Measurements from ENCODE around the gene CDH23.
"Not testable (repeated sequence)": the region's sequence is repeated elsewhere in the genome, so short reads cannot be mapped to it uniquely, and the experiment has no call there.

The CDH23 gene

DNA sequence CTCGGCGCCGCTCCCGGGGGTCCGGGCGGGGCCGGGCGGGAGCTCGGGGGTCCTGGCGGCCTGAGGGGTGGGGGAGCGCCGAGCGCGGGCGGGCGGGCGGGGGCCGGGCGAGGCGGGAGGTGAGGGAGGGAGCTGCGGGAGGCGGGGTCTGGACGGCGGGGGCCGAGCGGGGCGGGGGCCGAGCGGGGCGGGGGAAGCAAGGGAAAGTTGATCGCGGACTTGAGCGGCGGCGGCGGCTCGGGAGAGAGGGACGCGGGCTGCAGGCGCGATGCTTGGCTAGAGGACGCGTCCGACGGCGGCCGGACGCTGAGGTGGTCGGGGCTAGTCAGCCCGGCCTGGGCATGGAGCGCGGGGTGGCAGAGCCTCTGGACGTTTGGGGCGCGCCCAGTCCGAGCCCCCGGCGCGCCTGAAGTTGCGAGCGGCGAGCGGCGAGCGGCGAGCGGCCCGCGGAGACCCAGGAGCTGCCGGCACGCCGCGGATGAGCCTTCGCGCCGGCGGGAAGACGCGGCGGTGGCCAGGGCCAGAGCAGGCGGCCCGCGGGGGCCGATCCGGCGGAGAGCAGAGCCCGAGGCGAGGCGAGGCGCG, at the start of gene CDH23:
CDH23 (plus strand) TSS at position 210 of the 585 bp plus-strand sequence. CDS start 42,912 bp downstream, outside the sequence.
- no peak for DNase-seq (ENCODE audit: low spot score)

DNA sequence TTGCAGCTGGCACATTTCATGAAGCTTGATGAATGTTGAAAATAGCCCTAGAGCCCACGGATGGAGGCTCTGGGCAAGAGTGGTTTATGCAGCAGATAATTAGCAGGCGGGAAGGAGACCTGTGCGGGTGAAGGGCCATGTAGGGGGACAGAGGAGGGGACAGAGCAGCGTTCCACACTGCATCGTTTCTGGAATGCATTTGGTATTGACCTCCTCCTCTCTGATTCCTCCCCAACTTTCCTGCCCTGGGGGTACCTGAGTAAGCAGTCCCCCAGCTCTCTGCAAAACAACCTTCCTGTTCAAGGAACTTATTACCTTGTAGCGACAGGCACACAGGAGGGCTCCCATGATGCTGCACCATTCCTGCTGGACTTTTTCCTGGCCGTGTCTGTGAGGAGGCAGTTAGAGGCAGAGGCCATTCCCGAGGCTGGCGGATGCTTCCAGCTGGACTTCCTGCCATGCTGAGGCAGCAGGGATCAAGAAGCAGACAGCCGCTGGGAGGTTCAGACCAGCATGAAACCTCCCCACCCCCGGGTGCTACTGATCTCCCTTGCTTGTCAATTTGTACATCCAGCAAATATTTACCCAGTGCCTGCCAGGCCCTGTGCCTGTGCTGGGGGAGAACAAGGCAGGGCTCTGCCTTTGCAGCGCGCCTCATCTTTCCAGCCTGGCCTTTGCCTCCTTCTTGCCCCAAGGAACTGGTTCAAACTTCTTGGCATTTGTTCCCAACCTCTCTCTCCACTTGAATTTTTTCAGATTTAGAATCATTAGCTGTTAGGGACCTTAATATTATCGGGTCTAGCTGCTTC, 48.9 kb upstream of the CDH23 start:
- DNase-seq (ENCODE audit: low spot score) = no peak

DNA sequence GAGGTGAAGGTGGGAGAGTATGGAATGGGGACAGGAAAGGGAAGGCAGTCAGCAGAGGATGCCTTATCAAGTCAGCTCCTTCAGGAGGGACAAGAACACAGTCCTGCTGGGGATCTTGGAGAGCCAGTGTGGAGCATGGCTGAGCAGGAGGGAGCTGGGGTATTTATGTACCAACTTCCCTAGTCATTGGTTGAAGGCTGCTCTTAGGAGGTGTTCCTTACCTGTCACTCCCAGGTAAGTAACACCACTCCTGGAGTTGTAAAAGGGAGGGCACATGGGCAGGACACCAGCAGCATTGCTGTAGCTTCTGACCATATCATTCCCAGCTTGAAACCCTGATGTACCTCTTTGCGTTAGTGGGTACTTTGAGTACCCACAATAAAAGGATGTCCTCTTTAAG, 47.9 kb upstream of the CDH23 start:
- DNase-seq (ENCODE audit: low spot score) = no peak

DNA sequence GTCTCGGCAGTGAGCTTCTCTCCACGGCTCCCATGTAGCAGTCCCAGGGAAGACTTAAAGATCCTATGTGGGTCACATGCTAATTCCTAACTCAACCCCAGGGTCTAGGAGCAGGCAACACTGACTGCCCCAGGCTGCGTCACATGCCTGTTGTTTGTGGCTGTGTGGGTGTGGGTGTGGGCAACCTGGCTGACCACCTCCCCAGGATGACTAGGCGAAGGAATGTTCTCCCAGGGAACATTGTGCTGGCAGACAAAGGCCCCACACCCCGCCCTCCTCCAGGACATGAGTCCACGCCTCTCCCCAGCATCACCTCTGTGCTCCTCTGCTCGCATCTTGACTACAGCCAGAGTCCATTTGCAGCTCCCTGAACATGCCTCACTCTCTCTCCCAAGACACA, 47.3 kb upstream of the CDH23 start:
- peak; percentile 45 for DNase-seq (ENCODE audit: low spot score)

DNA sequence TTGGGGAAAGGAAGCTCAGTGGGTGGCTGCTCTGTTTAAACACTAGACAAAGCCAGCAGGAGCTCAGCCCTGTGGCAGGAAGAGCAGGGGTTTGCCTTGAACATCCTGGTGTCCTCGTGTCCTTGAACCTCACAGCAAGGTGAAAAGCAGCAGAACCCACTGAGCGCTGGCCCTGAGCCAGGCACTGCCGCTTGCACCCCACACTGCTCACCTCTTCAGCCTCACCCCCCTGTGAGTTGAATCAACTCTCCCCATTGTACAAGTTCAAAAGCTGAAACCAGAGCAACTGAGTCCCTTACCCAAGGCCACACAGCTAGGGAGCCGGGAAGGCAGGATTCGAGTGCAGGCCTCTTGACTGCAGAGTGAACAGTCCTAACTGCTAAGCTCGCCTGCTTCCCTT, 45.6 kb upstream of the CDH23 start:
- DNase-seq (ENCODE audit: low spot score) = no peak

DNA sequence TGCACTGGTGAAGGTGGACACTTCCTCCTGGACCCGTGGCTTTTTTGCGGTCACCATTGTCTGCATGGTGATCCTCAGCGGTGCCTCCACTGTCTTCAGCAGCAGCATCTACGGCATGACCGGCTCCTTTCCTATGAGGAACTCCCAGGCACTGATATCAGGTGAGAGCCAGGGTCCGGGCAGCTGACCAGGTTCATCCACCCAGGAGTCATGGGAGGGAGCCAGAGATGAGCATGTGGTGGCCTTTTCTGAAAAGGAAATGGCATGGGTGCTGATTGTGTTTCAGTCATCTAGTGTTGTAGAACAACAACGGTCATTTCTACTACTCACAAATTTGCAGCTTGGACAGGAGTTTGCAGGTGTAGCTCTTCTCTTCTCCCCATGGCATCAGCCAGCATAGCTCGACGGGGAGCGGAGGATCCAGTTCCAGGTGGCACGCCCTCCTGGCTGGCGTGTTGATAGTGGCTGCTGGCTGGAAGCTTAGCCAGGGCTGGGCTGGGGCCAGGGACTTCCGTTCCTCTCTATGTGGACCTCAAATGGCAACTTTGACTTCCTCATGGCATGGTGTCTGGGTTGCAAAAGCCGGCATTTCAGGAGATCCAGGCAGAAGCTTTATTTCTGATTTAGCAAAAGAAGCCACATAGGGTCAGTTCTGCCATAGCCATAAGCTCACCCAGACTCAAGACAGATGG, 44.9 kb upstream of the CDH23 start:
- no peak for DNase-seq (ENCODE audit: low spot score)

DNA sequence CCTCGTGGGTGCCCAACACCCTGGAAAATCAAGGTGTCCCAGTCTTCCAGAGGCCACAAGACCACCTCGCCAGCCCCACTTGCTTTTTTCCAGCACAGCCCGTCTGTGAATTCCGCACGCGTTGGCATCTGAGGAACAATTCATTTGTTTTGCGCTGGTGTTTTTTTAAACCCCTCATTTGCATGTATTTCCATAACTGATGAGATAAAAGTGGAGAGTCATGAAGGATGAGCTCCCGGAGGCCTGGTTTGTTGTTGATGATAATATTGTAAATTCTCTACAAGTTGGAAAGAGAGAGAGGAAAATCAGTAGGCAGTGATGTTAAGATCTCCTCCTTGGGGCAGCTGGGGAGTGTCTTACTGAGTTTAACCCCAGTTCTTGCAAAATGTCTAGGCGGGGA, 43.1 kb upstream of the CDH23 start:
- DNase-seq (ENCODE audit: low spot score) = no peak

DNA sequence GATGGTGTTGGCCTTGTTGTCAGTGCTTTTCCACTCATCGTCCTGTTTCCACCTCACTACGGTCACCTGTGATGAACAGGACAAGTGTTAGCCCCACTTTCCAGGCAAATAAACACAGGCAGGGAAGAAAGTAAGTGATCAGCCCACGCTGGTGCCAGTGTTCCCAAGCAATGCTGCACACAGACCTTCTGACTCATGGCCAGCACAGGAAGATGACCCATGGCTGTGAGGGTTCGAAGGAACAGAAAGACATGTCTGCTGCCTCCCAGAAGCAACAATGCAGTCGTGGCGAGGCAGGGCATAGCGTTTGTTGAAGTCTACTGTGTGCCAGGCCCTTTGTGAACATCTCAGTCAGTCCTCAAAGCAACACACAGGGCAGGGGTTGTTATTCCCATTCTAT, 41.9 kb upstream of the CDH23 start:
- DNase-seq (ENCODE audit: low spot score) = no peak

DNA sequence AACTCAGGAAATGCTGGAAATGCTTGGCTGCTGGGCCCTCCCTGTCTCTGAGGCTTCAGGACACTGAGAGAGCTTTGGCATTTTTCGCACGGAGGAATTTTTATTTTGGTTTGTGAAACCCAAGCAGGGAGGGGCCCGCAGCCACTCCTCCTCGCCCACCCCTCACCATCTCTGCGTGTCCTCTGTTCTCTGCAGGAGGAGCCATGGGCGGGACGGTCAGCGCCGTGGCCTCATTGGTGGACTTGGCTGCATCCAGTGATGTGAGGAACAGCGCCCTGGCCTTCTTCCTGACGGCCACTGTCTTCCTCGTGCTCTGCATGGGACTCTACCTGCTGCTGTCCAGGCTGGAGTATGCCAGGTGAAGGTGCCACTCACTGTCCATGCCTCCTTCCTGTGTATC, 40.8 kb upstream of the CDH23 start:
- DNase-seq (ENCODE audit: low spot score) = no peak

DNA sequence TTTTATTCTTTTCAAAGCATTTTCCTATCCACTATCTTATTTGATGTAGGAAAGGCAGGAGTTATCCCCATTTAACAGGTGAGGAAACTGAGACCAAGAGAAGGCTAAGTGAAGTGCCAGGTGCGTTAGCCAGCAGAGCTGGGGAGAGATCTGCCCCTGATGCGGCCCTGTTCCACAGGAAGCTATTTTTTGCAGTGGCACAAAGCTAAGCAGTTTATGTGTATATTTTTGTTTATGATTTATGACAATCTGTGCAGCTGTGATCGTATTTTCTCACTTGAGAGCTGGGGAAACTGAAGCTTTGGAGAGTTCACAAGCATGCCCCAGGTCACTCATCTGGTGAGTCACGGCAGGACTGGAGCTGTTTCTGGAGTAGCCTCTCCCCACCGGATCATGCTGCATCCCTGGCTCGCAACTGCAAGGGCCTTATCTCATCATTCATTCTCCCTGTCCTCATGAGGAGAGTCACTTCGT, 38.9 kb upstream of the CDH23 start:
- DNase-seq (ENCODE audit: low spot score) = no peak

DNA sequence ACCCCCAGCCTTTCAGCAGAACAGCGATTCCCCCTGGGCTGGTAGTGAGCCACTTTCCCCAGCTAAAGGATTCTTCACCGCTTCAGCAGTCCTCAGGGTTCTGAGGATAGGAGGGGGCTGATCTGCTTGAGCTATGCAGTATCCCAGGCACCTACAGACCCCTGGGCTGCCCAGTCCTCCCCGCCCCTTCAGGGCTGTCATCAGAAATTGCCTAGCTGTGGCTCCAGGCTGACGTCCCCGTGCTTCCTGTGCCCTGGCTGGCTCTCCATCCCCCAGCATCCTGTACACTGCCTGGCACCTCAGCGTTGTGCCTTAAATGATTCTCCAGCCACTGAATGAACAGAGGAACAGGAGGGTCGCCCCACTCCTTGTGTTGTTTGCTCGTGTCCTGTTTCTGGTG, 38.4 kb upstream of the CDH23 start:
- DNase-seq (ENCODE audit: low spot score) = no peak

DNA sequence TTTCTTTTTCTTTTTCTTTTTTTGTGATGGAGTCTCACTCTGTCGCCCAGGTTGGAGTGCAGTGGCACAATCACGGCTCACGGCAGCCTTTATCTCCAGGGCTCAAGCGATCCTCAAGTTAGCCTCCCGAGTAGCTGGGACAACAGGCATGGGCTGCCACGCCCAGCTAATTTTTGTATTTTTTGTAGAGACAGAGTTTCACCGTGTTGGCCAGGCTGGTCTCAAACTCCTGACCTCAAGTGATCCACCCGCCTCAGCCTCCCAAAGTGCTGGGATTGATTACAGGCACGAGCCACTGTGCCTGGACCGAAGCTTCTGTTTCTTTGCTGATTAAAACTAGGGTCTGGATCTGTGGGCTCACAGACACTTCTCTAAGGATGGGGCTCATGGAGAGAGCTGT, 37.8 kb upstream of the CDH23 start:
- DNase-seq (ENCODE audit: low spot score) = not testable (repeated sequence)

DNA sequence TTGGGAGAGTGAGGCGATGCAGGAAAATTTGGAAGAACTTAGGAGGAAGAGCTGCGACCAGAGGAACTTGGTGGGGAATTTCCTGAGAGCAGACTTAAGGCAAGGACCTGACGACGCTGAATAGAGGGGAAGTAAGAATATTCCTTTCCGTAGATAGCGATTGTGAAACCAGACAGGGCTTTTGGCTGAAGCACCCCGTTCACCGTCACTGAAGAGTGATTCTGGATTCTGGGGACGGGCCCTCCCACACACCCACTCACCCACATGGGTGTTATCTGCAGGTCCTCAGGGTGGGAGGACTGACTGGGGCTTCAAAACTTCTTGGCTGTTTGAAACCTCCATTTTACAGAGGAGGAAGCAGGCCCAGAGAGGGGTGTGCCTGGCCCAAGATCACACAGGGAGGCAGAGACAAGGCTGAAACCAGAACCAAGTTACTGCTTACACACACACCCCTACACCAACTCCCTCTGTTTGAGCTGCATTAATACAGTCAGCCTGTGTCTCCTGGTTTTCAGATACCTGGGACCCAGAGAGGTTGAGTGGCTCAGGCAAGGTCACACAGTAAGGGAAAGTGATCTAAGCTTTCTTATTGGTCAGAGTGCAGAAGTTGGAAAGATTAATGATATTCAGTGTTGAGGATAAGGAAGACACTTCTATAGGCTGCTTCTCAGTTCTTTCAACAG, 37.2 kb upstream of the CDH23 start:
- no peak for DNase-seq (ENCODE audit: low spot score)

DNA sequence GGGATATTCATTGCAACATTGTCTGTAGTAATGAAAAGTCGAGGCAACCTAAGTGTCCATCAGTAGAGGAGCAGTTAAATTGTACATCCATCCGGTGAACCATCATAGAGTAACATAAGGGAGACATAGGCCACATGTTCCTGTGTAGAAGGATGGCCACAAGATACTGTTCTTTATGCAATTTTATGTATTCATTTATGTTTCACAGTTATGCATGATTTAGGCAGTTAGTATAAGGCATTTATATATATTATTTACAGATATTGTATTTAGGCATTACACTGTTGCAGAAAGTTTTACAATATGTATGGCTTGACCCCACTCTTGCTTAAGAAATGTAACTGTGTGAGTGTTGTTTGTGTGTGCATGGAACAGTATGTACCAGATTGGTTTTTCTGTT, 36.0 kb upstream of the CDH23 start:
- DNase-seq (ENCODE audit: low spot score) = no peak

DNA sequence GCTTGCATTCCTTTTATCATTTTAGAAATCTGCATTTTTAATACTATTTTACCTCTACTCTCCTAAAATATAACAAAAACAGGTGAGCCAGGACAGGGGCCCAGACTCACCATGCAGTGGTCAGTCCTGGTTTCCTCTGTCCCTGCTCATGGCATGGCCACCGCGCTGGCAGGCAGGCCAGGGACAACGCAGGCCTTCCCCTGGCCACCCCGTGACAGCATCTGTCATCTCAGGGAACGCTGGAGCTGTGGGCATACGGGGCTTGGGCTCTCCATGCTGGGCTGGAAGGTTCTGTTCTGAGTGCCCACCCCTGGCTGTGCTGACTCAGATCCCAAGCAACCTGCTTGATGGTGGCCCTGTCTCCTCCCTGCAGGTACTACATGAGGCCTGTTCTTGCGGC, 35.1 kb upstream of the CDH23 start:
- no peak for DNase-seq (ENCODE audit: low spot score)

DNA sequence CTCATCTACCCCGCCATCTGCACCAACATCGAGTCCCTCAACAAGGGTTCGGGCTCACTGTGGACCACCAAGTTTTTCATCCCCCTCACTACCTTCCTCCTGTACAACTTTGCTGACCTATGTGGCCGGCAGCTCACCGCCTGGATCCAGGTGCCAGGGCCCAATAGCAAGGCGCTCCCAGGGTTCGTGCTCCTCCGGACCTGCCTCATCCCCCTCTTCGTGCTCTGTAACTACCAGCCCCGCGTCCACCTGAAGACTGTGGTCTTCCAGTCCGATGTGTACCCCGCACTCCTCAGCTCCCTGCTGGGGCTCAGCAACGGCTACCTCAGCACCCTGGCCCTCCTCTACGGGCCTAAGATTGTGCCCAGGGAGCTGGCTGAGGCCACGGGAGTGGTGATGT, 34.6 kb upstream of the CDH23 start:
- no peak for DNase-seq (ENCODE audit: low spot score)

DNA sequence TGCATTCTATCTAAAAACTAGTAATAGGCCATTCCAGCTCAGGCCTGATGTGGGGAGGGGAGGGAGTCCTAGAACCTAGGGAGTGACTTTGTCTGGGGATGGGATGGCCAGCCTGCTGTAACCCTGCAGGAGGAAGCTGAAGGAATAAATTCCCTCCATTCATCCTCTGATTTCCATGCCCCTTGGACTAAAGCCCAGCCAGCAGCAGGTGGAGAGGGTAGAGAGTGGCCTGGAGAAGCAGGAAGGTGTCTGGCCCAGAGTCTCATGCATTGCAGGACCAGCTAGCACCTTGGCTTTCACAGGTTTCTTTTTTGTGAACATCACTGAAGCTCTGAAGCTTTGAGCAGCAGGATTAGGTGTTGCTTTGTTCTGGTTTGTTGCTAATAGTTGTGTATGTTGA, 32.8 kb upstream of the CDH23 start:
- DNase-seq (ENCODE audit: low spot score) = no peak

DNA sequence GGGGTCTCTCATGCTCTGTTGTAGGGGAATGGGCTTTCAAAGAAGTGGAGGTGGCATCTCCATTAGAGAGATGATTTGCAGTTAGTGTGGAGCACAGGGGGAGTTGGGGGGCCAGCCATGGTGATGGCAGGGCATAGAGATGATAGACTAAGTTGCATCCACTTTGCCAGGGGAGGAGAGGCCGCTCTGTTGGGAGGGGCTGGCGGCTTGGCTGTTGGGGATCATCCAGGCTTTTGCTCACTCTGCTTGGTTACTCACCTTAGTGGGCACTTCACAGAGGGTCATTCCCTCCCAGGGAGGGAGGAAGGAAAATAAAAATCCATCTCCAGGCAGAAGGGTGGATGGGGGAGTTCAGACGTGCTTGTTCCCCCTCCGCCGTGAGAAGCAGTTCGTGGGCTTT, 31.4 kb upstream of the CDH23 start:
- no peak for DNase-seq (ENCODE audit: low spot score)

DNA sequence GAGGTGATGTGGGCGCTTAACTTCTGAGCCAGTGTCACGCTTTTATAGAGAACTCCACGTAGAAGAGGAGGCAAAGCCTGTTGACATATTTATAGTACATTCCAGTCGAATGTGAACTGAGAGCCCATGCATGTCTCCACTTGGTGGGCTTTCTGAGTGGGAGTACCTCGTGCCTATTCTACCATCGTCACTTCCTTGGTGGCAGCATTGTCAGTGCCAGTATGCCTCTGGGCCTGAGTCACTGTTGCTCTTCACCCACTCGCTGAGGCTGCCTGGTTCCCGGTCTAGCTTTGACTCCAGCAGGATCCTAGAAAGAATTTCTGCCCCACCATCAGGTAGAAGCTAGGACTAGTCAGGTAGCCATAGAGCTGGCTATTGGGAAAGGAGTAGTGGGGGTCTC, 30.0 kb upstream of the CDH23 start:
- no peak for DNase-seq (ENCODE audit: low spot score)

DNA sequence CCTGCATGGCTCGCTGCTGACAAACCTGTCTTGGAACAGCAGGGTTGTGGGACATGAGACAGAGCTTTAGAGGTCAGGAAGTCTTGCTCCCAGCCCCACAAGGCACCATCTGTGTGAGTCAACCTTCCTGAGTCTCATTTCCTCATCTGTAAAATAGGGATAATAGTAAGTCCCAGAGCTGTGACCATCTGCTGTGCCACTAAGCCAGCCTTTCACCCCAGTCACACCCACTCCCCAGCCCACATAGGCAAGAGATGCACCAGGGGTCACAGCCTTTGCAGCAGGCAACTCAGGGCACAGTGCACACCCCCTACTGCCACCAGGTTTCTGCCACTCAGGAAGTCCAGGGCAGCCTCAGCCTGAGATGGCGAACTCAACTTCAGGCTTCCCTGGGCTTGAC, 29.4 kb upstream of the CDH23 start:
- peak; percentile 43 for DNase-seq (ENCODE audit: low spot score)

DNA sequence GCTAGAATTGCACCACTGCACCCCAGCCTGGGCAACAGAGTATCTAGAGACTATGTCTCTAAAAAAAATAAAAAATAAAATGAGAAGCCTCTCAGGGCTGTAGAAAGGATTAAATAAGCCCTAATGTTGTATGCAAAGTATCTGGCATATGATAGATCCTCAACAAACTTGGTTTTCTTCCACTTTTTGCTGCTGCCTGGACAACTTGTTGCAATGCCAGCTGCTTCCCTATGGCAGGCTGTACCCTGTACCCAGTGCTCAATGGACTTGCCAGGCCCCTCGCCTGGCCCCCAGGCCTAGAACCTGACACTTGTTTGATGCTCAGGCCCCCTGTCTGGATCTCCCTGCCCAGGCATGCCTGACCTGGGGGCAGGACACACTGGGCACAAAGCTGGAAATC, 28.5 kb upstream of the CDH23 start:
- DNase-seq (ENCODE audit: low spot score) = no peak

DNA sequence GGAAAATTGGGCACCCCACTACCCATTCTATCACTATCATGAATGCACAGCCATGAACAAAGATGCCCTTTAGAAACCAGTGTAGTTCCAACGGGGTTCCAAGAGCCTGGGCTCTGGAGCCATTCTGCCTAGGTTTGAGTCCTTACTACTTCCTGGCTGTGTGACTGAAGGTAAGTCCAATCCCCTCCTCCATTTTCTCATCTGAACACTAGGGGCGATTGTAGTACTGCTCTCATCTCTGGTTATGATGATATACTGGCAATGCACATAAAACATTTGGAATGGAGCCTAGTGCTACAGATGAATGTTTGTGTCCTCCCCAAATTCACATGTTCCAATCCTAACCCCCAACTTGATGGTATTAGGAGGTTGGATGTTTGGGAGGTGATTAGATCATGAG, 28.1 kb upstream of the CDH23 start:
- DNase-seq (ENCODE audit: low spot score) = no peak

DNA sequence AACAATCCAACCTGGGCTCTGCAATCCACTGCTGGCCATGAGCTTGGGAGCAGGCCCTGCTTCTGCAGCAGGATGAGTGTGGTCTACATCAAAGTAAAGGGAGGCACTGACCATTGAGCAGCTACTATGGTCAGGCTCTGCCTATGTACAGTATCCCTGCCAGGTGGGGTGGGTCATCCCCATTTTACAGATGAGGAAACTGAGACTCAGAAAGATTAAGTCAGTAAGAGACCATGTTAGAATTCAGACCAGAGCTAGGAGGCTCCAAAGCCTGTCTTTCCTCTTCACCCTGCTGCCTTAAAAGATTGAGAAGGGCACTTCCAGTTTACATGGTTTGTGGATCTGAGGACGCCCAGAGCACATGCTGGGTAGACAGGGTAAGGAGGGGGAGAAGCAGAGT, 27.1 kb upstream of the CDH23 start:
- no peak for DNase-seq (ENCODE audit: low spot score)

Measured in kidney tubule cell (primary cell).